ENCODE measurements around the gene ASPG. TPM values are rescaled to one million over a fixed set of nuclear protein-coding genes. Genes with fewer than 3 reads are reported as not detected.

ASPG gene
- polyA plus RNA-seq, 1 experiment = not detected

DNA sequence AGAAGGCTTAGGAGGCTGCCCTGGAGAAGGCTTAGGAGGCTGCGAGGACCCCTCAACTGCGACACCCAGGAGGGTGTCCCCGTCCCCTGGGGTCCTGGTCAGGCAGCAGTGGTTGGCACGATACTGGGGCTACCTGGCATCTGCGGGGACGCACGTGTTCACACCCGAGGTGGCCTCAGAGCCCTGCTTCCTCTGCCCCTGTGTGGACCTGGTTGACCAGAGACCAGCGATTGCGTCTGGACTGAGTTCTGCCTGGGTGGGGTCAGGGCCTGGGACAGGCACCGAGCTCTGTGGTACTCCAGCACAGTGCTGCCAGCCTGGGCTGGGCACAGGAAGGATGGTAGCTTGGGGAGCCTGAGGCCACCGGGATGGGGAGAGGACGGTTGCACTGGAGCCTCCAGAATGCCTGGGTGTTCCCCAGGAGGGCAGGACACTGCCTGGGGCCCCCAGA is 735 bp downstream of the ASPG start:
- CTCF ChIA-PET = no interaction called here
- no peak overlapping the region for H3K27ac ChIP-seq (ENCODE audit: low read depth, low read length)

DNA sequence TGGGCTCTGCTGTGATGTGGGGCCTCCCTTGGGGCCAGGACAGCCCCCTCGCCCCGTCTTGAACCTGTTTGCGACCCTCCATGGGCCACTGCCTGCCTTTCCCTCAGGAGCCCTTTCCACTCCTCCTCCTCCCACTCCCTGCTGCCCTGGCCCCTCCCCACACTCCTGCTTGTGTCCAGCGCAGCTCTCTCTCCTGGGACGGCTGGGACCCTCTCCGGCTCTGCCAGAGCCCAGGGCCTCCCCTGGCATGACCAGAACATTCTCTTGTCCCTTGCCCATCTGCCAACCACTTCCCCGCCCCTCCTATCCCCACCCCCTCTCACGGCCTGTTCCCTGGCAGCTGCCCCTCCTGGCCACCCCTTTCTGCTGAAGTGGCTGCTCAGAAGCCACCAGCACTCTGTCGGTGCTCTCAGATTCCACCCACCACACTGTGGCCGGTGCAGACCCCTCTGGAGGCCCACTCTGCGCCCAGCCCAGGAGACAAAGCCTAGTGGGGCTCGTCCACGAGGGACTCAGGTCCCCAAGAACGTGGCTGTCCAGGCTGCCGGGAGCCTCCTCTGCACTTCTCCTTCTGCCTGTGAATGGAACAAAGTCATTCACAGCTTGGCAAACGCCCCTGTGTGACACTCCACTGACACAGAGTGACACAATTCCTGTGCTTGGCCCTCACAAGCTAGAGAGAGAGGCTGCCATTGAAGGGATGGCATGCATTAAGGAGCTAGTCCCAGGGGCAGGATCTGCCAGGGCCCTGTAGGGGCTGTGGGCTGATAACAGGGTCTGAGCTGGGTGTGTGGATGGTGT is 1.4 kb downstream of the ASPG start:
- Histone ChIP-seq H3K27me3 (ENCODE audit: control insufficient read depth, insufficient read depth, low read length) (peaks cover 4% of the 10 kb centered on the region), H3K27ac (ENCODE audit: low read depth, low read length) (no peak overlapping the region), H3K9me3 (ENCODE audit: control insufficient read depth, insufficient read depth, low read length) (peaks cover 4% of the 10 kb centered on the region; the same call in 1 of the 2 replicates), H3K4me3 (ENCODE audit: low read depth, low read length) (no peak overlapping the region)
- CTCF ChIA-PET = interaction anchor here (1.4 kb wide), 1 partner anchor 9 kb away, joined by 7 read pairs; no protein-coding TSS in a partner anchor
- TF ChIP-seq, protein P1, sequence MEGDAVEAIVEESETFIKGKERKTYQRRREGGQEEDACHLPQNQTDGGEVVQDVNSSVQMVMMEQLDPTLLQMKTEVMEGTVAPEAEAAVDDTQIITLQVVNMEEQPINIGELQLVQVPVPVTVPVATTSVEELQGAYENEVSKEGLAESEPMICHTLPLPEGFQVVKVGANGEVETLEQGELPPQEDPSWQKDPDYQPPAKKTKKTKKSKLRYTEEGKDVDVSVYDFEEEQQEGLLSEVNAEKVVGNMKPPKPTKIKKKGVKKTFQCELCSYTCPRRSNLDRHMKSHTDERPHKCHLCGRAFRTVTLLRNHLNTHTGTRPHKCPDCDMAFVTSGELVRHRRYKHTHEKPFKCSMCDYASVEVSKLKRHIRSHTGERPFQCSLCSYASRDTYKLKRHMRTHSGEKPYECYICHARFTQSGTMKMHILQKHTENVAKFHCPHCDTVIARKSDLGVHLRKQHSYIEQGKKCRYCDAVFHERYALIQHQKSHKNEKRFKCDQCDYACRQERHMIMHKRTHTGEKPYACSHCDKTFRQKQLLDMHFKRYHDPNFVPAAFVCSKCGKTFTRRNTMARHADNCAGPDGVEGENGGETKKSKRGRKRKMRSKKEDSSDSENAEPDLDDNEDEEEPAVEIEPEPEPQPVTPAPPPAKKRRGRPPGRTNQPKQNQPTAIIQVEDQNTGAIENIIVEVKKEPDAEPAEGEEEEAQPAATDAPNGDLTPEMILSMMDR (IDR thresholded peaks at IDR 0.05; ENCODE audit: low read depth, low read length) = no peak
- no peak for DNase-seq (ENCODE audit: low read depth, low spot score)
- POLR2A ChIA-PET = no interaction called here

More for the DNA sequence above, 735 bp downstream of the ASPG start:
- Histone ChIP-seq H3K9me3 (ENCODE audit: control insufficient read depth, insufficient read depth, low read length) (peaks cover 4% of the 10 kb centered on the region; the same call in 1 of the 2 replicates), H3K27me3 (ENCODE audit: control insufficient read depth, insufficient read depth, low read length) (peaks cover 4% of the 10 kb centered on the region), H3K4me3 (ENCODE audit: low read depth, low read length) (no peak overlapping the region)
- DNase-seq (ENCODE audit: low read depth, low spot score) = no peak
- POLR2A ChIA-PET = no interaction called here
- TF ChIP-seq, protein P1 (IDR thresholded peaks at IDR 0.05; ENCODE audit: low read depth, low read length) = no peak

DNA sequence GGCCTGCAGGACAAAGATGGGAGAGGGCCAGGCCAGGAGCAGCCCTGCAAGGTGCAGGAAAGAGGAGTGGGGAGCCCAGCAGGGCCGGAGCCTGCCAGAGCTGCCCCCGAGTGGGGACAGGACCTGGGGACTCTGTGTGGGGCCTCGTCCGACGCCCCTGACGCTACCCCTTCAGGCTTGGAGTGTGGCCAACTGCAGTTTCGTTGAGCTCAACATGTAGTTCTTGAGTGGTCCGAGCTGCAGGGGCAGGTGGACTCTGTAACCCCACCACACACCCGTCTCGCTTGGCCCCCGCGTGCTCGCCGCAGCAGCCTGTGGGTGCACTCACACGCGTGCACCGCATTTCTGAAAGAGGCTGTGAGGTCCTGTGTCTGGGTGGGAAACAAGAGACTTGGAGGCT is 2.0 kb downstream of the ASPG start:
- no peak for DNase-seq (ENCODE audit: low read depth, low spot score)
- ChIA-PET CTCF (interaction anchor here (1.4 kb wide), 1 partner anchor 10 kb away, joined by 7 read pairs; no protein-coding TSS in a partner anchor), POLR2A (no interaction called here)
- TF ChIP-seq, protein P1 (IDR thresholded peaks at IDR 0.05; ENCODE audit: low read depth, low read length) = no peak
- H3K9me3 ChIP-seq (ENCODE audit: control insufficient read depth, insufficient read depth, low read length) = peaks cover 4% of the 10 kb centered on the region; the same call in 1 of the 2 replicates
- H3K4me3 ChIP-seq (ENCODE audit: low read depth, low read length) = no peak overlapping the region
- no peak overlapping the region for H3K27ac ChIP-seq (ENCODE audit: low read depth, low read length)
- H3K27me3 ChIP-seq (ENCODE audit: control insufficient read depth, insufficient read depth, low read length) = peaks cover 4% of the 10 kb centered on the region

DNA sequence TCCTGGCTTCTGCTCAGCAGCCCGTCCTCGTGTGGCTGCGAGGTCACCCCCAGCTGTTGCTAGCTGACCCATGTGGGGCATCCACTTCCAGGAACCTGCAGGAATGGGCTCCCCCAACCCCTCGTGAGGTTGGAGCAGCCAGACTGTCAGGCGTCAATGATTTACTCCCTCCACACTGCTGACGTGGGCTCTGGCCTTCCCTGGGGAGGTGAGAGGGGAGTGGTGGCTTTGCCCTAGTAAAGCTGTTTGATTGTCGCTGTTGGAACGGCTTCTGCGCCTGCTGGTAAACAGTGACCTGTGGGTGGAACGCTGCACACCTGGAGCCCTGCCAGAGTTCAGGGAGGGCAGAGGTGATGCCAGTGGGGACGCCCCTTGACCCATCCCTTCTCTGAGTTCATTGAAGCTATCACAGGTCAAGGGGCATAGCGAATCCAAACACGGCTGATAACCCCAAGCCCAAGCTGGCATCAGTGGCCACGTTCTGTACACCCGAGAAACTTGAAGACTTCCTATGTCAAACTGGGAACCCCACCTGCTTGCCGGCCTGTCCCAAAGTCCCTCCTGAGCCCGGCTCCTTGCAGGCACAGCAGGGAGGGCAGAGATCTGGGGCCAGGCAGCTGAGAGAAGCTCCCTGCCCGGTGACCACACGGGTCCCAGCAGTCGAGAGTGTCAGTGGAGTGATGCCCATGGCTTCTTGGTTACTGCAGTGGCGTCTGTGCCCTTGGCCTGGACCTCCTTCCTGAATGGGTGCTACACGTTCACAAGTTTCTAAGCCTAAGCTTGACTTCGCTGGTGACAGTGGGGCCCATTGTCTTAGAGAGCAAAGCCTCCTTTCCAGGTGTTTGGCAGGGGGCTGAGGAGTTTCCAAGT is 2.7 kb downstream of the ASPG start:
- DNase-seq (ENCODE audit: low read depth, low spot score) = no peak
- POLR2A ChIA-PET = no interaction called here
- peaks cover 4% of the 10 kb centered on the region; the same call in 1 of the 2 replicates for H3K9me3 ChIP-seq (ENCODE audit: control insufficient read depth, insufficient read depth, low read length)
- H3K4me3 ChIP-seq (ENCODE audit: low read depth, low read length) = no peak overlapping the region
- TF ChIP-seq, protein P1 (IDR thresholded peaks at IDR 0.05; ENCODE audit: low read depth, low read length) = no peak
- H3K27ac ChIP-seq (ENCODE audit: low read depth, low read length) = no peak overlapping the region
- CTCF ChIA-PET = interaction anchor here (1.2 to 1.4 kb wide), 2 partner anchors 10 to 11 kb away, joined by 4 to 7 read pairs; no protein-coding TSS in a partner anchor
- H3K27me3 ChIP-seq (ENCODE audit: control insufficient read depth, insufficient read depth, low read length) = peaks cover 4% of the 10 kb centered on the region
